Fibroblast of lung (primary cell): ENCODE measurements around the gene PROM2. TPM values are rescaled to one million over a fixed set of nuclear protein-coding genes. Genes with fewer than 3 reads are reported as not detected.

Experiments used
- DNase-seq, 2 donors: peaks; one replicate each; pipeline versions ENCODE4 v3.0.0 to v3.0.0-alpha.2; 2010; ENCODE audit warnings: low read depth in 2 of 2
- H2AFZ ChIP-seq: 2 replicates; pipeline ENCODE4 v1.5.1; 2012; ENCODE audit warnings: low read length, control low read depth, inconsistent platforms
- H3K27ac ChIP-seq: 2 replicates; pipeline ENCODE4 v1.5.1; 2011; ENCODE audit warnings: low read length, control low read depth; ENCODE audit not compliant: insufficient read depth
- H3K27me3 ChIP-seq: 2 replicates; pipeline ENCODE4 v1.5.1; 2011; ENCODE audit warnings: mild to moderate bottlenecking, low read length; ENCODE audit not compliant: control insufficient read depth, insufficient read depth
- H3K36me3 ChIP-seq: 2 replicates; pipeline ENCODE4 v1.5.1; 2011; ENCODE audit warnings: low read length; ENCODE audit not compliant: control insufficient read depth, insufficient read depth
- H3K4me1 ChIP-seq: 2 replicates; pipeline ENCODE4 v1.5.1; 2011; ENCODE audit warnings: low read length; ENCODE audit not compliant: control insufficient read depth, insufficient read depth; ENCODE audit errors: extremely low read depth
- H3K4me2 ChIP-seq: 2 replicates; pipeline ENCODE4 v1.5.1; 2011; ENCODE audit warnings: low read length, control low read depth; ENCODE audit not compliant: insufficient read depth; ENCODE audit errors: extremely low read depth
- H3K4me3 ChIP-seq, 4 experiments: fragments of 200-600 bp in 1 of 4; sonication (generic) in 1 of 4; replicated peaks in 1 of 4; 2 replicates each; pipeline ENCODE4 v1.5.1; 2011 to 2016; ENCODE audit warnings: low read length in 4 of 4, low read depth in 3 of 4, mild to moderate bottlenecking in 3 of 4, control low read depth in 2 of 4, inconsistent platforms in 1 of 4, mixed read lengths in 1 of 4; ENCODE audit not compliant: insufficient read depth in 1 of 4; ENCODE audit errors: control extremely low read depth in 1 of 4
- H3K79me2 ChIP-seq: 2 replicates; pipeline ENCODE4 v1.5.1; 2012; ENCODE audit warnings: mild to moderate bottlenecking, low read length, inconsistent platforms; ENCODE audit not compliant: control insufficient read depth, insufficient read depth
- H3K9ac ChIP-seq: 2 replicates; pipeline ENCODE4 v1.5.1; 2011; ENCODE audit warnings: mild to moderate bottlenecking, low read length, control low read depth; ENCODE audit not compliant: insufficient read depth
- H3K9me3 ChIP-seq: 2 replicates; pipeline ENCODE4 v1.5.1; 2012; ENCODE audit warnings: low read depth, low read length; ENCODE audit not compliant: control insufficient read depth, insufficient read depth
- H4K20me1 ChIP-seq: 2 replicates; pipeline ENCODE4 v1.5.1; 2011; ENCODE audit warnings: low read length; ENCODE audit not compliant: control insufficient read depth, insufficient read depth; ENCODE audit errors: extremely low read depth
- CTCF ChIP-seq, 2 donors: IDR thresholded peaks in 1 of 2; conservative IDR thresholded peaks in 1 of 2; 1 replicate in 1 of 2; 2 replicates in 1 of 2; pipeline ENCODE4 v1.5.1; 2011 to 2012; ENCODE audit warnings: low read length in 2 of 2, control low read depth in 1 of 2, inconsistent platforms in 1 of 2, low read depth in 1 of 2, mild to moderate bottlenecking in 1 of 2
- EZH2 ChIP-seq: IDR thresholded peaks from 2 replicates; pipeline ENCODE4 v1.5.1; 2012; ENCODE audit warnings: low read length, control low read depth, mild to moderate bottlenecking; ENCODE audit errors: missing control alignments
- polyA plus RNA-seq, 2 donors: library from polyadenylated mRNA; depleted of rRNA in 1 of 2; stranded (reverse) in 1 of 2; unstranded in 1 of 2; fragments of >200 nt; gene quantifications; 2 replicates each; pipeline ENCODE4 v1.2.1, GENCODE V29; 2011 to 2012; ENCODE audit warnings: missing spikeins in 1 of 2
- total RNA-seq: library from RNA; depleted of rRNA; stranded (reverse); fragments of >200 nt; gene quantifications from 2 replicates; pipeline ENCODE4 v1.2.1, GENCODE V29; 2014

The PROM2 gene
- total and polyA plus RNA-seq, 2 donors (not counting 1 experiment from before 2014, with no cell fraction given): 0.05 to 0.33 TPM

GRCh38 chr2:95300450-95300849 lies 26.2 kb downstream of the PROM2 start:
- Histone ChIP-seq H3K4me2 (no peak overlapping the region), H3K9ac (no peak overlapping the region), H4K20me1 (no peaks in the 10 kb centered on the region), H3K4me1 (no peaks in the 10 kb centered on the region), H3K27ac (no peak overlapping the region), H3K27me3 (no peaks in the 10 kb centered on the region), H2AFZ (no peak overlapping the region), H3K9me3 (no peaks in the 10 kb centered on the region), H3K4me3 (no peak overlapping the region), H3K79me2 (no peaks in the 10 kb centered on the region), H3K36me3 (no peaks in the 10 kb centered on the region)
- TF ChIP-seq EZH2: no peak
- no peak for TF ChIP-seq CTCF (conservative IDR thresholded peaks at IDR 0.05 in 1 of 2, IDR thresholded peaks at IDR 0.05 in 1 of 2; ENCODE audit: low read depth in 1 of 2, low read length in 2 of 2)
- no peak for DNase-seq

GRCh38 chr2:95301186-95301585 lies 26.9 kb downstream of the PROM2 start:
- no peak for DNase-seq

GRCh38 chr2:95301876-95302641 lies 27.8 kb downstream of the PROM2 start:
- DNase-seq: no peak
- no peaks in the 10 kb centered on the region for H4K20me1 ChIP-seq
- no peak overlapping the region for H2AFZ ChIP-seq
- H3K9me3 ChIP-seq: no peaks in the 10 kb centered on the region
- H3K4me2 ChIP-seq: no peak overlapping the region
- H3K4me3 ChIP-seq: no peak overlapping the region
- no peaks in the 10 kb centered on the region for H3K4me1 ChIP-seq
- H3K9ac ChIP-seq: no peak overlapping the region
- no peaks in the 10 kb centered on the region for H3K79me2 ChIP-seq
- H3K27me3 ChIP-seq: no peaks in the 10 kb centered on the region
- H3K36me3 ChIP-seq: no peaks in the 10 kb centered on the region
- H3K27ac ChIP-seq: no peak overlapping the region
- TF ChIP-seq CTCF (conservative IDR thresholded peaks at IDR 0.05 in 1 of 2, IDR thresholded peaks at IDR 0.05 in 1 of 2; ENCODE audit: low read depth in 1 of 2, low read length in 2 of 2) (no peak), EZH2 (no peak)

More at GRCh38 chr2:95301186-95301585, 26.9 kb downstream of the PROM2 start:
- no peaks in the 10 kb centered on the region for H3K36me3 ChIP-seq
- no peak overlapping the region for H3K4me2 ChIP-seq
- no peaks in the 10 kb centered on the region for H3K27me3 ChIP-seq
- no peak overlapping the region for H3K9ac ChIP-seq
- no peak overlapping the region for H3K4me3 ChIP-seq
- no peaks in the 10 kb centered on the region for H3K4me1 ChIP-seq
- no peaks in the 10 kb centered on the region for H3K9me3 ChIP-seq
- H2AFZ ChIP-seq: no peak overlapping the region
- TF ChIP-seq CTCF (conservative IDR thresholded peaks at IDR 0.05 in 1 of 2, IDR thresholded peaks at IDR 0.05 in 1 of 2; ENCODE audit: low read depth in 1 of 2, low read length in 2 of 2): no peak
- no peak for TF ChIP-seq EZH2
- H4K20me1 ChIP-seq: no peaks in the 10 kb centered on the region
- H3K79me2 ChIP-seq: no peaks in the 10 kb centered on the region
- H3K27ac ChIP-seq: no peak overlapping the region
